LNCAP (cell line): Measurements from ENCODE around the gene MRPL23.

Experiments used
- CTCF ChIP-seq: fragments of 450-650 bp; IDR thresholded peaks from 2 replicates; pipeline ENCODE4 v1.5.1; 2017; ENCODE audit warnings: mild to moderate bottlenecking

Gene MRPL23

DNA sequence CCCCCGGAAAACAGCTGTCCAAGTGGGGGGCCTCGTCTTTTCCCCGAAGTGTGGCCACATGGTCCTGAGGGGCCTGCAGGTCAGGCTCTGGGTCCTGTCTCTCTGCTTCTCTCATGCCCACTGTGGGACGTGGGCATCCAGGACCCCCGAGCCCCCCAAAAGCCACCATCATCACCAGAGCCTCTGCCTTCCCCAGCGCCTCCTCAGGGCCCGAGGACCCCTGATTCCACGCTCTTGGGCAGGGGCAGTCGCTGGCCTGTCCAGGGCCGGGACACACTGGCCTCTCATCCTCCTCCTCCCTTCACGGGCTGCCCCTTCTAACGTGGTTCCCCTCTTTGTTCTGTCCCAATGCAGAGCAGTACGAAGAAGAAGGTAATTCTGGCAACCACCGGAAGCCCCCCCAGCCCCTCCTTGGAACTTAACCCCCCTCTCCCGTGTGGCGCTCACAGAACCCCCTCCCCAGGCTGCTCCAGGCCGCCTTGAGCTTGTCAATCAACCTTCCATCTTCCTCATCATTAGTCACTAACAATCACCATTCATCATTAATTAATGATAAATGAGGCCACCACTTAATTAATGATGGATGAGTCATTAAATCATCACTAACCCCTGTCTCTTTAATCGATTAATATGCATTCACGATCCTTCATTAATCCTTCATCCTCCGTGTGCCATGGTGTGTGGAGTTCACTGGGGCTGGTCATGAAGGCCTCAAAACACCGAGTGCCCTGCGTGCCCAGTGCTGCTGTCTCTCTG is 23.8 kb upstream of the MRPL23 start:
- no peak for TF ChIP-seq CTCF

DNA sequence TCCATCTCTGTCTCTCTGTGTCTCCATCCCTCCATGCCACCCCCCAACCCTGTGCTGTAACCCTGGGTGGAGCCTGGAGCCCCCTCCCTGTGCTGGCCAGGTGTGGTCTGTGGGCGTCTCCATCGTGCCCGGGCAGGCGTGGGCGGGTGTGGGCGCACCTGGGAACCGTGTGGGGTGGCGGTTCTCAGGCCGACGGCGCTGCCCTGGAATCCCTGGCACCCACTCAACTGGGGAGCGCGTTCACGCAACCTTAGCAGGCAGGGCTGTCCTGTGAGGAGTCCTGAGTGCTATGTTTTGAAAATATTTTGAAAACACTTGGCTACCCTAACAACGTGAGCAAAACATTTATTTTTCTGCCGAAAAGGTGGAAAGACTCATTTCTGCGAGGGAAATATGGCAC is 23.0 kb upstream of the MRPL23 start:
- TF ChIP-seq CTCF, result no peak

- TF ChIP-seq CTCF, result no peak
Observed at GRCh38 chr11:1924646-1925372, 22.3 kb upstream of the MRPL23 start.

DNA sequence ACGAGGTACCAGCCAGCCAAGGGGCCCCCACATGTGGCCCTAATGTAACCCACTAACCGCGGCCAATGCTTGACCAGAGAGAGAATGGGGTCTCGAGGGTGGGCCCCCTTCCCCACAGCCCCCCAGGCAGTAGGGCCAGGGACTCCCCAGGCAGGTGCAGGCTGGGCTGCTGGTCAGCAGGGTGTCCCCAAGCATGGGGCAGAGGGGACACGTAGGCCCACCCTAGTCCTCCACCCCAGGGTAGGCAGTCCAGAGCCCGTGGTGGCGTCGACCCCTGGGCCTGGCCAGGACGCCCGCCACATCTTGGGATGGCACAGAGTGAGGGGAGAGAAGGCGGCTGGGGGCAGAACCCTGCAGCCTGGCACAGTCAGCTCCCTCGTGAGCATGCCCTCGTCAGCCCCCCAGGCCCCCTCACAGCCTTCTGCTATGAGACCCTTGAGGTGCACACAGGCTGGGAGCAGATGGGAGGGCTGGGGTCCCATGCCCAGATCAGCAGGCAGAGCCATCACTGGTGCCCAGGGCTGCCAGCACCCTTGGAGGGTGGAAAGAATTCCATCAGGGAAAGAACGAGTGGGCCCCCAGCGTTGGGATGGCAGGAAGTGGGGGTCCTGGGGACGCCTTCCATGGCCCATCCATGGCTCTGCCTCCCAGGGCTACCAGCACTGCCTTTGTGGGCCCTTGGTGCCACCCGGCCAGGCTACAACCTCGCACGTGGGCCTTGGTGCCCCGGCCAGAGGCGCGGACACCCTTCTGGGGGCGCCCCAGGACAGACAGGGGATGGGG is 21.6 kb upstream of the MRPL23 start:
- TF ChIP-seq CTCF, result no peak

GRCh38 chr11:1926156-1927025 is 20.7 kb upstream of the MRPL23 start:
- no peak for TF ChIP-seq CTCF

DNA sequence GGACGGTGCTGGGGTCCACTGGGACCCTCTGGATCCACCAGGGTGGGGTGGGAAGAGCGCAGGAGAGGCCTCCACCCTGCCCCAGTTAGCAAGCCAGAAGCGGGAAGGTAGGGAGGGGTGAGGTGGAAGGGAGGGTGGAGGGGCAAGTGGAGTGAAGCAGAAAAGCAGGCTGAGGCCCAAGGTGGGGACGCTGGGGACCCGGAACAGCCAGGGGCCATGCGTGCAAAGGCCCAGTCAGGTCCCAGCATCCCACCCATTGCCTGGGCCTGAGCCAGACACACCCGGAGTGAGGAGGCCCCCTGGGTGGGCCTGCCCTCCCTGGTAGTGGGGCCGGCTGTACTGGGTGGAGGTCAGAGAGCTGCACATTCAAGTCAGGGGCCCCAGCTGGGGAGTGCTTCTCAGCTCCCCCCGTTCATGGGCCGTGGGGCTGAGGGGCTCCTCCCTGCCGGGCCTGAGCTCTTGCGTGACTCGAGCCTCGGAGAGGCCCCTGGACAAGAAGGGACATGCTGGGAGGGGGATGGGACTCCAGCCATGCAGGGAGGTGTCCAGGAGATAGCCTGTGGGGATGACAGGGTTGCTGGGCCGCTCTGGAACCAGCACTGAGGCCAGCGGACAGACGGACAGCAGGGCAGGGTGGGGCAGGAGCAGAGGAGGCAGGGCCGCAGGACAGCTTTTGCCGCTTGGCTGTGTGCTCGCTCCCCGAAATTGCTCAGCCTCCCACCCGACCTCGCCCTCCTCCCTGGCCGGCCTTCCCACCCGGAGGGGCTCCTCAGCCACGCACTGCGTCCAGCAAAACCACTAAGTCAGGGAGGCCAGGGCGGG is 19.9 kb upstream of the MRPL23 start:
- TF ChIP-seq CTCF, result no peak
